ENCODE data around the gene KRT28.
"Not testable (repeated sequence)": the region's sequence is repeated elsewhere in the genome, so short reads cannot be mapped to it uniquely, and the experiment has no call there.

Gene KRT28

DNA sequence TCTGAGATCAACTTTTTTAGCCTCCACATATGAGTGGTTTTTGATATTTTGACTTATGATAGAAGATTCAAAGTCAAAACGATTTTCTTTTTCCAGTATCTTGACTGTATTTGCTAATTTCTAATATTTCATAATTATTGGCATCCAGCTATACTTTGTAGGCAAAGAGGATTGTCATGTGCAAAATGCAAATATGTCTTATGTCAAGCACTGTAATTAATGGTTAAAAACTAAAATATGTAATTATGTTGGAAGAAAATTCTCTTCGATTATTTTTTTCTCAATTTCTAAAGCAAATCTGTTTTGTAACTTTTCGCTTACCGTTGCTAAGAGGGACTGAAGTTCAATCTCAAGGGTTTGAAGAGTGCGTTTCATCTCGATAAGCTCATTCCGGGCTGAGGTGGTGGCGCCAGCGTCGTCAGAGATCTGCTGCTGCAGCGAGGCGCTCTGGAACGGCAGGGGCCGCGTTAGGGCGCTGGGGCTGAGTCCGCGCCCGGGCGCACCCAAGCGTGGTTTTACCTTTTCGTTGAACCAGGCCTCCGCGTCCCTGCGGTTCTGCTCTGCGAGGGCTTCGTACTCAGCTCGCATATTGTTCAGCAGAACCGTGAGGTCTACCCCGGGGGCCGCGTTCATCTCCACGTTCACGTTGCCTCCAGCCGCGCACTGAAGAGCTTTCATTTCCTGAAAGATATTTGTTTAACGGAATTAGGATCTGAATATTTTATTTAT is 20.4 kb downstream of the KRT28 start:
- DNase-seq (ENCODE audit: low spot score) = no peak

DNA sequence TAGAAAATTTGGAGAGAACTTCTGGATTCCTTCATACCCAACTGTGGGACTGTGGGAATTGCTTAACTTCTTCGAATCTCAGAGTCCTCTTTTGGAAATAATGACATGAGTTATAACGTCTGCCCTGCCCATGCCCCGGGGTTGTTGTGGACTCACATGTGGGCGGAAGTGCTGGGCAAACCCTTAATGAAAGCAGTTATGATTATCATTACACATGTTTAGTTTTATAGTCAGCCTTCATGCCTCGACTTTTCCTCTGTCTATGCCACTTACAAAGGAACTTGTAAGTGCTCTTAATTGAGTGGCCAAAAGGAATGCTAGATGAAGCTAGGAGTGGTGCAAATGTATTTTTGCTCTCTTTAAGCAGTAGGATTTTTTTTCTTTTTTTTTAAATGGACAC is 21.3 kb downstream of the KRT28 start:
- DNase-seq (ENCODE audit: low spot score) = no peak

DNA sequence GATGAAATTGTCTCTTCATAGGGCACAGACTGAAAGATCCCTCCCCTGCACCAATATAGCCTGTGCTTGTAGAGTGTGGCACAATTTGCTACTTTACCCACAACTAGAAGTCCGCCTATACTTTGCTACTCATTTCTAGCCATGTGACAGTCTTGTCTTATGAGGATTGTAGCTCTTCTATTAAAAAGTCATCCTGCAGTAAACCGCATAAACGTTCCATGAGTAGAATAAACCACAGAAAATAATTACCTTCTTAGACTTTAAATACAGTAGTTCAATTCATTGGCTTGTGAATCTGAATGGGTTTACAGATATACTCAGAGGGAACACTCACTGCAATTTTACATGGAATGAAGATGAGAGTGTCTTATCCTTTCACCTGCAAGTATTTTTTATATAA is 21.8 kb downstream of the KRT28 start:
- no peak for DNase-seq (ENCODE audit: low spot score)

DNA sequence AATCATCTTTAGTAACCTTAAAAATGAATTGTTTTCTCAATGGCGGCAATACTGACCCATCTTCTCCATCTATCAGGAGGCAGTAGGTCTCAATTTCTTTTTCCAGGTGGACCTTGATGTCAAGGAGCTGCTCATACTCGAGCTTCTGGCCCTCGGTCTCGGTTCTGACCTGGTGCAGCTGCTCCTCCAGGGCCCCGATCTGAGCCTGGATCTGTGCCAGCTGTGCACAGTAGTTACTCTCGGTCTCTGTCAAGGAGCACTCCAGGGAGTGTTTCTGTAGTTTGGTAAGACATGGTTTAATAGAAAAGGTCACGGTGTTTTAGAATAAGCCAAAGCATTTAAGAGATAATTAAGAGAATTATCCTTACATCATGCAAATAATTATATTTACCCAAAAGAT is 22.3 kb downstream of the KRT28 start:
- no peak for DNase-seq (ENCODE audit: low spot score)

DNA sequence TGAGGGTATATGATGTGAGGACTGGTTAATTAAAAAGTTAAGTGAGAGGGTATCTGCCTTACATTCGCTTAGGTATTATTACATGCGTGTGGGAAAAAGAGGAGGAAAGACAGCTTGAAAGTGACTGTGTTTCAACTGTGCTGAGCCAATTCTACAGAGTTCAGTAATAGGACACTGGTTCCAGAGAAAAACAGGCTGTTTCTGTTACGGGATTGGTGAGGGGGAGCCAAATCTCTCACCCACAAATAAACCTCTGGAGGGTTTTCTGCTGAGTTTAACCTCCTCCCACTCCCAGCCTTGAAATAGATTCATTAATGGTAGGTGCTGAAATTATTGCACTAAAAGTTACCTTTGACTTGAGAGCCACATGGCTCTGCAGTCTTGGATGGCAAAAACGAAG is 23.8 kb downstream of the KRT28 start:
- DNase-seq (ENCODE audit: low spot score) = no peak

DNA sequence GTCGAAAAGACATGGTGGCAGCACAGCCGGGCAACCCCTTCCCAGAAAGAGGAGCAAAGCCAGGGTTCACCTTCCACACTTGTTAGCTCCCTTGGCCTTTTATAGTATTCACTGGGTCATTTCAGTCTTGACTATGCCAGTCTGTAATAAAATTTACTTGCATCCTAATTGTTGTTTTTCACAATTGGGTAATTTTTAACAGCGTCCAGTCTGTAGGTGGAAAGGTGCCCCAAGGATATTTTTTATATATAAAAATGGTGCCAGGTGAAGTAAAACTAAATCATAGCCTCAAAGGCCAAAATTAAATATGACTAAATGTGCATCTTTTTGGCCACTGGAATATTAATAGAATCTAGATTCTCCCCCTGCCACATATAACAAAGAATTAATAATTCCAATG is 27.7 kb downstream of the KRT28 start, which contains the start of gene KRT26:
Gene KRT26, minus strand, starts transcription at position 101 of the 400 bp plus-strand sequence. Its CDS starts 88 bp downstream, at position 13.
- DNase-seq (ENCODE audit: low spot score) = no peak

DNA sequence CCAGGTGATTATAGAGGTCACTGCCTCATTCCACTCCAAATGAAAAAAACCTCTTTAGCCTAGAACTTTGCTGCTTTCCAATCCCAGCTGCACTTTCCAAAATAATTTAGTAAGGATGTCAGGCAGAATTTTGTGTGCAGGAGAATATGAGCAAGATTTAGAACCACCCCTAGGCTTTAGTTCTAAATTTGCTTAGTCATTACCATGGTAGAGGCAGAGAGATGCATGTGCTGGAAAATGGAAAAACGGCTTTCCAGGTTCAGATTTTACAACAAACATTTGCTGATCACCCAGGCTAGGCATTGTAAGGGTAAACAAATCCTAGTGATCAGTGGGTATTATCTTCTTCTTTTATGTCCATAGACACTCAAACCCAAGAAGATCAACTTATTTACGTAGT is 34.1 kb downstream of the KRT28 start:
- no peak for DNase-seq (ENCODE audit: low spot score)

DNA sequence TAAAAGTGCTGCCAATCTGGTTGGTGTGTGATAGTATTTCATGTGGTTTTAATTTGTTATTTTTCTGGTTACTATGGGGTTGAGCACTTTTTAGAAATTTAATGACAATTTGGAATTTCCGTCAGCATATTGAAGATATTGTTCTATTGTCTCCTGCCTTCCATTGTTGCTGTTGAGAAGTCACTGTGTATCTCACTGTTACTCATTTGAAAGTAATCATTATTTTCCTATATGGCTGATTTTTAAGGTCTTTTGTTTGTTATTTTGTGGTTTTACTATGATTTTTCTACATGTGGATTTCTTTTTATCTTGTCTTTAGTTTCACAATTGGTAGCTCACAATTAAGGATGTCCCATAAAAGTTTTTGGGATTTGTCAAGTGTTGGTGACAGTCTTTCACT is 36.0 kb downstream of the KRT28 start:
- no peak for DNase-seq (ENCODE audit: low spot score)

DNA sequence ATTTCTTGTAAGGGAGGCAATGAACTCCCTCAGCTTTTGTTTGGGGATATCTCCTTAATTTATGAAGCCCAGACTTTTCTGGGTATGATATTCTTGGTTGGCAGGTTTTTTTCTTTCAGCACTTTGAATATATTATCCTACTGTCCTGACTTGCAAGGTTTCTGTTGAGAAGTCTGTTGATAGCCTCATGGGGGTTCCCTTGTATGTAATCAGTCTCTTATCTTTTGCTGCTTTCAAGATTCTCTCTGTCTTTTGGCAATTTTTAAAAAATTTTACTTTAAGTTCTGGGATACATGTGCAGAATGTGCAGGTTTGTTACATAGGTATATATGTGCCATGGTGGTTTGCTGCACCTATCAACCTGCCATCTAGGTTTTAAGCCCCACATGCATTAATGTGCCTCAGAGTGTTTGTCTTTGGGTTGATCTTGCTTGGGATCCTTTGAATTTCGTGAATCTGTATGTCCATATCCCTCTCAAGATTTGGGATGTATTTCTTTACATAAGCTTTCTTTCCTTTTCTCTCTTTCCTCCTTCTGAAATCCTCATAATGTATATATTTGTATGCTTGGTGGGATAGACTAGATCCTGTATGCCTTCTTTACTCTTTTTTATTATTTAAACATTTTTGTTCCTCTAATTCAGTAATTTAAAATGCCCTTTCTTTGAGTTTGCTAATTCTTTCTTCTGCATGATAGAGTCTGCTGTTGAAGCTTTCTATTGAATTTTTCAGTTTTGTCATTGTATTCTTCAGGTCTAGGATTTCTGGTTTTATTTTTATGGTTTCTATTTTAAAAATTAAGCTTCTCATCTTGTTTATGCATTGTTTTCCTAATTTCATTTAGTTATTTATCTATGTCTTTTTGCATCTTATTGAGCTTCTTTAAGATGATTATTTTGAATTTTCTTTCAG is 39.4 kb downstream of the KRT28 start:
- no peak for DNase-seq (ENCODE audit: low spot score)

DNA sequence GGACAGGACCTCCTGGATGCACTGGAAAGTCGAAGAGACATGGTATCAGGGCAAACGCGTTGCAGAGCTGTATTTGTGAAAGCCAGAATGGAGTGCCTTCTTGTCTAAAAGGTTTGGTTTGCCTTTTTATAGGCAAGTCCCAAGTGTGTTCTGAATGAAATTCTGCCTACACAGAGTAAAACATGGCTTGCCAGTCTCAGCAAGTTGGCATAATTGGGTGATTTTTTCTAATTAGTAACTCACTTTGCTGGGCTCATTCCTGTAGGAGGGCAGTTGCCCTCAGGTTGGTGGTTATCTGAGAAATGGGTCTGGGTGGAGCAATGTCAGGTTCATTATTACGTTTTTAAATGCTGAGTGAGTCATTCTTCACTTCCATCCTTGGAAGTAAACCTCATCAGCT is 44.5 kb downstream of the KRT28 start, which contains the start of gene KRT25:
Gene KRT25, minus strand, starts transcription at position 101 of the 400 bp plus-strand sequence. Its CDS starts 60 bp downstream, at position 41.
- DNase-seq (ENCODE audit: low spot score) = no peak

DNA sequence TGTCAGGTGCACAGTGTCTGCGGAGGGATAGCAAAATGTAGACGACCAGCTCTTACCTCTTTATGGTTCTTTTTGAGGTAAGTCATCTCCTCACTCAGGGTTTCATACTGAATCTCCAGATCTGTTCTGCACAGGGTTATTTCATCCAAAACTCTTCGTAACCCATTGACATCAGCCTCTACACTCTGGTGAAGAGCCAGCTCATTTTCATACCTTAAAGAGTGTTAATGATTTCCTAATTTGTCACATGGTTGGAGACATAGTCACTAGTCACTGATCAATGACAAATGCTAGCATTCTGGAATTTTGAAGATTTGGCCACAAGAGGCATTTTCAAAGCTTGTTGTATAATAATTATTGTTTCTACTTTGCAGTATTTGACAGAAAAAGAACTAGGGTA is 46.0 kb downstream of the KRT28 start:
- no peak for DNase-seq (ENCODE audit: low spot score)

DNA sequence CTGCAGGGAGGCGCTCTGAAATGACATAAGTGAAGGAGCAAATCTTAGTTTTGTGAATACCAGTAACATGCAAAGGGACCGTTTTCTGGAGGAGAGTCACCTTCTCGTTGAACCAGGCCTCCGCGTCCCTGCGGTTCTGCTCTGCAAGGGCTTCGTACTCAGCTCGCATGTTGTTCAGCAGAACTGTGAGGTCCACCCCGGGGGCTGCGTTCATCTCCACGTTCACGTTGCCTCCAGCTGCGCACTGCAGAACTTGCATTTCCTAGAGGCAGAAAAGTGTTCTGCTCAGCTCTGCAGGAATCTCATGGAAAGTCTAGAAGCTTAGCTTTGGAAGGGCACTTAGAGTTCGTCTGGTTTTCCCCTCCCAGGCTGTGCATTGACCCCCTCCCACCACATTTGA is 48.7 kb downstream of the KRT28 start:
- DNase-seq (ENCODE audit: low spot score) = no peak

DNA sequence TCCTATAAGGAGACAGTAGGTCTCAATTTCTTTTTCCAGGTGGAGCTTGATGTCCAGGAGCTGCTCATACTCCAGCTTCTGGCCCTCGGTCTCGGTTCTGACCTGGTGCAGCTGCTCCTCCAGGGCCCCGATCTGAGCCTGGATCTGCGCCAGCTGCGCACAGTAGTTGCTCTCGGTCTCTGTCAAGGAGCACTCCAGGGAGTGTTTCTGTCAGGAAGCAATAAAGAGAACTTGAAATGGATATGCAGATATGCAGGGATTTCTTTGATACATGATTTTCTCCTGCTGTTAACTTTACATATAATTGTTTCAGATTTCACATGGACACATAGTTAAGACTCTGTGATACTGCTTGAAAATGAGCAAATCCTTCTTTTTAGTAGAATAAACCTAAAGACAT is 49.4 kb downstream of the KRT28 start:
- no peak for DNase-seq (ENCODE audit: low spot score)

DNA sequence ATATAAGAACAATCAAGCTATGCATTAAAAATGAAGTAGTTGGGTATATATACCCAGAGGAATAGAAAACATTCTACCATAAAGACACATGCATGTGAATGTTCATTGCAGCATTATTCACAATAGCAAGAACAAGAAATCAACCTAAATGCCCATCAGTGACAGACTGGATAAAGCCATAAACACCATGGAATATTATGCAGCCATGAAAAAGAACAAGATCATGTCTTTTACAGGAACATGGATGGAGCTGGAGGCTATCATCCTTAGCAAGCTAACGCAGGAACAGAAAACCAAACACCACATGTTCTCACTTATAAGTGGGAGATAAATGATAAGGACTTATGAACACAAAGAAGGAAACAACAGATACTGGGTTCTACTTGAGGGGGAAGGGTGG is 51.1 kb downstream of the KRT28 start:
- DNase-seq (ENCODE audit: low spot score) = not testable (repeated sequence)

Measured in hematopoietic multipotent progenitor cell treated with erythropoietin and hydrocortisone succinate and interleukin-3 and kit ligand, for 15 days (in vitro differentiated cells).